BJ (cell line): ENCODE data around the gene BRD7. TPM values are rescaled to one million over a fixed set of nuclear protein-coding genes. Genes with fewer than 3 reads are reported as not detected.
"Not testable (repeated sequence)": the region's sequence is repeated elsewhere in the genome, so short reads cannot be mapped to it uniquely, and the experiment has no call there.

ENCODE experiments used
- CTCF ChIA-PET: fragments of 350-600 bp; formaldehyde crosslinking; extraction: SDS; loops from one replicate; lab custom pipeline; 2021; ENCODE audit warnings: antibody characterized with exemption, inconsistent platforms; lab: Yijun Ruan, JAX
- POLR2A ChIA-PET: fragments of 300-600 bp; sonication (Branson Sonifier 250); formaldehyde crosslinking; extraction: SDS; loops from one replicate; lab custom pipeline; 2021; ENCODE audit warnings: antibody characterized with exemption; lab: Charles Lee
- DNase-seq: peaks from one replicate; pipeline ENCODE4 v3.0.0-alpha.2; 2011; ENCODE audit warnings: low read depth
- H3K27me3 ChIP-seq: 2 replicates; pipeline ENCODE4 v1.6.0; 2011; ENCODE audit warnings: low read length; ENCODE audit not compliant: control insufficient read depth, insufficient read depth
- H3K36me3 ChIP-seq: 2 replicates; pipeline ENCODE4 v1.5.1; 2011; ENCODE audit warnings: low read length; ENCODE audit not compliant: control insufficient read depth, insufficient read depth
- H3K4me3 ChIP-seq: 2 replicates; pipeline ENCODE4 v1.5.1; 2011; ENCODE audit warnings: low read depth, mild to moderate bottlenecking, control low read depth, low read length
- polyA plus RNA-seq: library from polyadenylated mRNA; depleted of rRNA; stranded (reverse); fragments of >200 nt; gene quantifications from 2 replicates; pipeline ENCODE4 v1.2.3, GENCODE V29; 2011
- TF ChIP-seq, protein P1 (sequence below): IDR thresholded peaks from 2 replicates; pipeline ENCODE4 v1.5.1; 2011; ENCODE audit warnings: low read depth, mild to moderate bottlenecking, control low read depth, inconsistent platforms, low read length, moderate library complexity; ENCODE audit not compliant: insufficient read depth

BRD7 gene
- polyA plus RNA-seq, 1 experiment, result 30.3 TPM

DNA sequence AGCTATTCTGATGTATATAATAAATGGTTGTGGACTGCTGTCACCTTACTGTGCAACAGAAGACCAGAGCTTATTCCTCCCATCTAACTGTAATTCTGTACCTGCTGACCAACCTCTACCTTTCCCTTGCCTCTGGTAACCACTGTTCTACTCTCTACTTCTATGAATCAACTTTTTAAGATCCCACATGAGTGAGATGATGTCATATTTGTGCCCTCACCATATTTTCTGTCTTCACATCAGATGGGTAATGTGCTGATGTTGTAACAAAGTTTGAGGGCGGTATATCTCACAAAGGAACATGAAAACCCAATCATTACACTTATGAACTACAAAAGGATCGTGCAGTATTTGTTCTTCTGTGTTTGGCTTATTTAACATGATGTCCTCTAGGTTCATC, 16.8 kb downstream of the BRD7 start:
- POLR2A ChIA-PET, result no interaction called here
- Histone ChIP-seq H3K36me3 (0 out of 2 replicates have a peak, but pooled peaks cover 1% of the 10 kb centered on the region), H3K27me3 (no peaks in the 10 kb centered on the region), H3K4me3 (no peak overlapping the region)
- TF ChIP-seq, protein P1, sequence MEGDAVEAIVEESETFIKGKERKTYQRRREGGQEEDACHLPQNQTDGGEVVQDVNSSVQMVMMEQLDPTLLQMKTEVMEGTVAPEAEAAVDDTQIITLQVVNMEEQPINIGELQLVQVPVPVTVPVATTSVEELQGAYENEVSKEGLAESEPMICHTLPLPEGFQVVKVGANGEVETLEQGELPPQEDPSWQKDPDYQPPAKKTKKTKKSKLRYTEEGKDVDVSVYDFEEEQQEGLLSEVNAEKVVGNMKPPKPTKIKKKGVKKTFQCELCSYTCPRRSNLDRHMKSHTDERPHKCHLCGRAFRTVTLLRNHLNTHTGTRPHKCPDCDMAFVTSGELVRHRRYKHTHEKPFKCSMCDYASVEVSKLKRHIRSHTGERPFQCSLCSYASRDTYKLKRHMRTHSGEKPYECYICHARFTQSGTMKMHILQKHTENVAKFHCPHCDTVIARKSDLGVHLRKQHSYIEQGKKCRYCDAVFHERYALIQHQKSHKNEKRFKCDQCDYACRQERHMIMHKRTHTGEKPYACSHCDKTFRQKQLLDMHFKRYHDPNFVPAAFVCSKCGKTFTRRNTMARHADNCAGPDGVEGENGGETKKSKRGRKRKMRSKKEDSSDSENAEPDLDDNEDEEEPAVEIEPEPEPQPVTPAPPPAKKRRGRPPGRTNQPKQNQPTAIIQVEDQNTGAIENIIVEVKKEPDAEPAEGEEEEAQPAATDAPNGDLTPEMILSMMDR, result no peak
- CTCF ChIA-PET, result interaction anchor here (0.5 to 1.7 kb wide), 3 partner anchors 9 to 145 kb away, joined by 3 to 6 read pairs (median 3); no protein-coding TSS in a partner anchor
- no peak for DNase-seq

DNA sequence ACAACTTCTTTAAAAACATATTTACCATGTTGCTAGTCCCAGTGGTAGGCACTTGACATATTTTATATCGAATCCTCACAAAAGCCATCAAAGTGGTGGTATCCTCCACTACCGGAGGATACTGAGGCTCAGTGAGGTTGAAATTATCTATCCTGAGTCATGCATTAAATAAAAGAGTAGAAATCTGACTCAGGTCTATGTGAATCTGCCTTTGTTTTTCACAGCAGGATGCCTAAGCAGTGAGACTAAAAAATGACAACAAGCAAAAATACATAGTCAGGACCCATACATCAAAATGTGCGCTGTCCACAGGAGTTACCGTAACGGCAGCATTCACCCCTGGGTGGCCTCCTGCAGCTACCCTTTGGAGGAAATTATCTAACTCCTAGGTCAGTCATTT, 17.7 kb downstream of the BRD7 start:
- TF ChIP-seq, protein P1, result no peak
- H3K27me3 ChIP-seq, result no peaks in the 10 kb centered on the region
- ChIA-PET CTCF (interaction anchor here (1.0 to 1.2 kb wide), 2 partner anchors 9 to 13 kb away, joined by 3 to 4 read pairs; no protein-coding TSS in a partner anchor), POLR2A (no interaction called here)
- no peak for DNase-seq
- H3K36me3 ChIP-seq, result 0 out of 2 replicates have a peak, but pooled peaks cover 1% of the 10 kb centered on the region
- H3K4me3 ChIP-seq, result no peak overlapping the region

DNA sequence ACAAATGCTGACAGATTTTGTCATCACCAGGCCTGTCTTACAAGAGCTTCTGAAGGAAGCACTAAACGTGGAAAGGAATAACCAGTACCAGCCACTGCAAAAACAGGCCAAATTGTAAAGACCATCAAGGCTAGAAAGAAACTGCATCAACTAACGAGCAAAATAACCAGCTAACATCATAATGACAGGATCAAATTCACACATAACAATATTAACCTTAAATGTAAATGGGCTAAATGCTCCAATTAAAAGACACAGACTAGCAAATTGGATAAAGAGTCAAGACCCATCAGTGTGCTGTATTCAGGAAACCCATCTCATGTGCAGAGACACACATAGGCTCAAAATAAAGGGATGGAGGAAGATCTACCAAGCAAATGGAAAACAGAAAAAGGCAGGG, 23.6 kb downstream of the BRD7 start:
- DNase-seq, H3K27me3 ChIP-seq, CTCF ChIA-PET, H3K36me3 ChIP-seq, POLR2A ChIA-PET, H3K4me3 ChIP-seq: not testable (repeated sequence)

DNA sequence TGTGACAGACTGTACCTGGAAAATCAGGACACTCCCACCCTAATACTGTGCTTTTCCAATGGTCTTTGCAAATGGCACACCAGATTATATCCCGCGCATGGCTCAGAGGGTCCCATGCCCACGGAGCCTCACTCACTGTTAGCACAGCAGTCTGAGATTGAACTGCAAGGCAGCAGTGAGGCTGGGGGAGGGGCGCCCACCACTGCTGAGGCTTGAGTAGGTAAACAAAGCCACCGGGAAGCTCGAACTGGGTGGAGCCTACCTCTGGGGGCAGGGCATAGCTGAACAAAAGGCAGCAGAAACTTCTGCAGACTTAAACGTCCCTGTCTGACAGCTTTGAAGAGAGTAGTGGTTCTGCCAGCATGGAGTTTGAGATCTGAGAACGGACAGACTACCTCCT, 25.2 kb downstream of the BRD7 start:
- DNase-seq, H3K27me3 ChIP-seq, POLR2A ChIA-PET, H3K36me3 ChIP-seq, H3K4me3 ChIP-seq: not testable (repeated sequence)
- CTCF ChIA-PET, result interaction anchor here (1.1 to 1.9 kb wide), 2 partner anchors 11 to 12 kb away, joined by 3 to 9 read pairs; no protein-coding TSS in a partner anchor

DNA sequence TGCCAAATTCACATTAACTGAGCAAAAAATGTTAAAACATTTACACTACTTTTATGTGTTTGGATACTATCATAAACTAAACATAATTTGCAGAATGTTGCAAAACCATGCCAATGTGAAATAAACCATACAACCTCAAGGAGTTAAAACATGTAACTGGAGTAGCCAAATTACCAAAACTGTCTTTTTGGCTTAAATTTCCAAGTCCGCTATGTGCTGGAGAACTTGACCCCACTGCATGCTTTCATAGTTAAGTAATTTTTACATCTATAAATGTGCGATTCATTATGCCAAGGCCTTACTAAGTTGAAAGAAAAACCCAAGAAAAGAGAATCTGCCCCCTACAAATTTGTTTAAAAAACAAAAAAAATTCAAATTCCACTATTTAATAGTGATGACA, 28.2 kb downstream of the BRD7 start:
- no peak for DNase-seq
- CTCF ChIA-PET, result interaction anchor here (1.0 to 1.6 kb wide), 2 partner anchors 12 to 14 kb away, joined by 4 read pairs; no protein-coding TSS in a partner anchor
- POLR2A ChIA-PET, result no interaction called here
- H3K36me3 ChIP-seq, result peaks cover 2% of the 10 kb centered on the region; the same call in 1 of the 2 replicates
- TF ChIP-seq, protein P1, result no peak
- no peaks in the 10 kb centered on the region for H3K27me3 ChIP-seq
- H3K4me3 ChIP-seq, result no peak overlapping the region

DNA sequence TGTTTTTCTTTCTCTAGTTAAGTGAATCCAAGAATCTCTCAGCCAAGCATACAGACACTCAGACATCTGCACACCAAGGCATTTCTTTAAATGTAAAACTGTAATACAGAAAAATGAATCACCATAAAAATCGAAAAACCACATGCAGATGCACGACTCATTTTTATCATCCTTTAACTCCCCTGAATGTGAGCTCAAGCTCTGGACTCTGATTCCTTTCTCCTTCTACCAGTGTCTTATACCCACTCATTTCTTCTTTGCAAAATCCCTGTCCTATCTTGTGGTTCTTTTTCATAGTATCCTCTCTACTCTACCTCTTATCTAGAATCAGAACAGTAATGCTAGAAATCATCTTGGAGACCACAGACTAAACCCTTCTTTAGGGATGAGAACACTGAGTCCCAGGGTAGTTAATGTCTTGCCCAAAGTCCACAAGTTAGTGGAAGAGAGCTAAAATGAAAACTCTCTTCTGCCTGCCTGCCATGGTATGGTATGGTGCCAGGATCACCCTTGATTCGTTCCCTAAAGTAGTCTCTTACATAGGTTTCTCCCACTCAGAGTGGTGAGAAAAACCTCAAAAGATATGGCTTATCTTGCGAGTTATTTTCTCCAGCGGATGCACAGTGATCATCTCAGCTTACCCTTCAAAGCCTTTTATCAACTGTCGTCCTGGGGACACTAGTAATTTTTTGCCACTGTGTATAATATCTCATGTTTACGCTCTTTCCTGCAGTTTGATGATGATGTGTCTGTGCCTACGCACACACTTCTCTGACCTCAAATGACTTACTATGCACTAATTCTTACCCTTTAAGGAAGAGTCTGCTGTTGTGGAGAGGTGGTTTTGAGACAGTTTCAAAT, 30.2 kb downstream of the BRD7 start:
- CTCF ChIA-PET, result interaction anchor here (0.6 to 2.1 kb wide), 6 partner anchors 9 to 314 kb away, joined by 3 to 6 read pairs (median 4); partner anchors contain the start of gene CNEP1R1

More for the DNA sequence above, 30.2 kb downstream of the BRD7 start:
- DNase-seq, result no peak
- Histone ChIP-seq H3K36me3 (no peaks in the 10 kb centered on the region; the same call in 1 of the 2 replicates), H3K4me3 (no peak overlapping the region), H3K27me3 (no peaks in the 10 kb centered on the region)
- TF ChIP-seq, protein P1, result no peak
- POLR2A ChIA-PET, result no interaction called here
